ENCODE results near the gene EYA2.

The EYA2 gene

DNA sequence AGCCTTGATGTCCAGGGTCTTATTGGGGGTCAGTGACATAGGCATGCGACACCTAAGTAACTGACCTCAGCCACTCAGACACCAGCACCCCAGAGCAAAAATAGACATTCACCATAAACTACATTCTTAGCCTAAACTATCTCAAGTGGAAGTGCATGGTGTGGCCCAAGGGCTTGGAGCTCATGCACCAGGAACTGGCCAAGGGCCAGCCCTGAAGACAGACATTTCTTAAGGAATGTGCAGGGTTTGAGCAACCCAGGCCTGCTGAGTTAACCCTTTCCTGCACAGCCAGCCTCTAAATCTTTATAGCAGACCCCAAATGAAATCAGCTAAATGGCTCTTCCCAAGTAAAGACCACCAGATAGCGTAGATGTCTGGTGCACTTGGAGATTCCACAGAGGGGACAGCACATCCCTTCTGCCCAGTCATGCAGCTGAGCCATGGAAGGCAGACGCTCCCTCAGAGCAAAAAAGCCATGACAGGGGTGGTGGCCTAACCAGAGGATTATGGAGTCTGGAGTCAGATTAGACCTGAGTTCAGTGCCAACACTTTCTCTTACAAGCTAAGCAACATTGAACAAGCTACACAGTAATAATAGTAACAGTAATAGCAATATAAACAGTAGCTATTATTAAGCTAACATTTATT lies 239.3 kb downstream of the EYA2 start:
- TF ChIP-seq ZFX (IDR thresholded peaks at IDR 0.05), result no peak
- no peak for TF ChIP-seq CTCF (conservative IDR thresholded peaks at IDR 0.05)
- no peak overlapping the region for H3K27ac ChIP-seq

- H3K27ac ChIP-seq, result no peak overlapping the region
- TF ChIP-seq CTCF (conservative IDR thresholded peaks at IDR 0.05), result no peak
- TF ChIP-seq ZFX (IDR thresholded peaks at IDR 0.05), result no peak
Observed at GRCh38 chr20:47136782-47137181, 242.1 kb downstream of the EYA2 start.

DNA sequence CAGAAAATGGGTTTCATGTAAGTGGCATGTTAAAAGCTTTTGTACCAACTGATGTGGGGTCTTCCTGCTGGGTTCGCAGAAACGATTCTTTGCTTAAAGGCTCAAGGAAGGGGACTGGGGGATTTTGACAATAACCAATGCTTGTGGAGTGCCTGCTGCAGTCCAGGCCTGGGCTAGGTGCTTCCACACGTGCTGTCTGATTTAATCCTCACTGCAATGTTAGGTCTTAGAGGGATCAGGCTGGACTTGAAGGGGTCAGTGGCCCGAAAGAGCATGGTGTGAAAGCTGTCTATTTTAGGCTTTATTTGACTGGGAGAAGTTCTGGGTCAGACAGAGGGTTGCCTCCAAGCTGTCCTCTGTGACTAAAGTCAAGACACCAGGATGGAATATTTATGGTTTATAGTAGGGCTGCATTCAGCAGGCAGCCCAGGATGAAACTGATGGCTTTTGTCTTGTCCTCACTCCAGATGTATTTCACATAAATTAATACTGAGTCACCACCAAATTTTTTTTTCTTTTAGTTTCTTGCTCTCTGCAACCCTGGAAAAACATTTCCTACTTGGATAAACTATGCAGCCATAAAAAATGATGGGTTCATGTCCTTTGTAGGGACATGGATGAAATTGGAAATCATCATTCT lies 242.7 kb downstream of the EYA2 start:
- no peak overlapping the region for H3K27ac ChIP-seq
- TF ChIP-seq ZFX (IDR thresholded peaks at IDR 0.05) (no peak), CTCF (conservative IDR thresholded peaks at IDR 0.05) (no peak)

DNA sequence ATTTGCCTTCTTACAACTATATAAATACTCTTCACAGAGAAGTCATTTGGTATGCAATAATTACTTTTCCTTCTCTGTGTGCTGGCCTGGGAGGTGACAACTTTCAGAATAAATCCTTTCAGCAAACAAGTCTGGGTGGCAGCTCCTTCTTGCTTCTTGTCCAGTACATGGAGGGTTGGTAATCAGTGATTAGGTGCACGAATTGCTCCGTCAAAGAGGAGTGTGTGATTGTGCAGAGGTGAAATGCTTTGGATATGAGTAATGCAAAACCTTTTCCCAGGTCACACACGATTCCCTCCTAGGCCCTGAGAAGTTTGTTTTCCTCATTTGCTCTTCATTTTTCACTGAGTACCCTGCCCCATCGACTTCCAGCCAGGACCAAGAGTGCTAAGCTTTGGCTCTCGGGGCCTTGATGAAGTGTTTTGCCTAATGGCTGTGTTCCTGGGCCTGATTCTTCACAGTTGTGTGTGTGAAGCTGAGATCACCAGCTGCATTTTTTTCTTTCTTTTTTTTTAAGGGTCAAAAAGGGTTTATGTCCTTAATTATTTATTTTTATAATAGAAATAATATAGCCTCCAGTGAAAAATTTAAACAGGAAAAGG lies 245.4 kb downstream of the EYA2 start:
- no peak overlapping the region for H3K27ac ChIP-seq
- TF ChIP-seq CTCF (conservative IDR thresholded peaks at IDR 0.05) (no peak), ZFX (IDR thresholded peaks at IDR 0.05) (no peak)

GRCh38 chr20:47141350-47141921 lies 246.8 kb downstream of the EYA2 start:
- H3K27ac ChIP-seq, result no peak overlapping the region
- no peak for TF ChIP-seq ZFX (IDR thresholded peaks at IDR 0.05)
- TF ChIP-seq CTCF (conservative IDR thresholded peaks at IDR 0.05), result no peak

DNA sequence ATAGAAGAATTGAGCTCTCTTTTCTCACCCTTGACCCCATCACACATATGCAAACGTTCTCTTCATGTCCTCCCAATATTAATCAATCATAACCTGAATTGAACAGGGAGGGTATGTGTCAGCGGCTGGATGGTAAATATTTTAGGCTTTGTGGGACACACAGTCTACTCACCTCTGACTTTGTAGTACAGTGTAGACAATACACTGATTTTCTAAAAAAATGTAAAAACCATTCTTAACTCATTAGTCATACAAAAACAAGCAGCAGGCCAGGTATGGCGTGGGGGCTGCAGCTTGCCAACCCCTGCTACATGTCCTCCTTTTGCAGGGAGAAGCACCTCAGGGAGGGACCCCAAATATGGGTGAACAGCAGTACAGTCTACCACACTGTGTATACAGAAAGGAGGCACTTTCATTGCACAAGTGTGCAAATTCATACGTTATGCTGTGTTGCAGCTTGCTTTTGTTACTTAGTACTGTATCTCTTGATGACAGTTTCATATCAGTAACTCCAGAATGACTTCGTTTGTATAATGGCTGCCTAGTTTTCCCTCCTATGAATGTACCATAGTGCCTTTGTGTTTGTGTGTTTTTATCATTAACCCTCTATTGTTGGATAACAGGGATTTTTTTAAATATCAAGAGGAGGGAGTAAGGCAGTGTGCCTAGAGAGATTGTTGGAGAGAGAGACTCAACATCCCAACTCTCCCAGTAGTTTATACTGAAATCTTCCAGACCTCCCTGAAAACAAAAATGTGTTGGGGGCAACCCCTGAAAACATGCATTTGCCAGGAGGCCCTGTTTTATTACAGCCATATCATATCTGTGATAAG lies 247.5 kb downstream of the EYA2 start:
- no peak overlapping the region for H3K27ac ChIP-seq
- TF ChIP-seq ZFX (IDR thresholded peaks at IDR 0.05) (no peak), CTCF (conservative IDR thresholded peaks at IDR 0.05) (no peak)

Data from C4-2B (cell line).